IMR-90 (cell line): ENCODE data around the gene FOXL1. TPM values are rescaled to one million over a fixed set of nuclear protein-coding genes. Genes with fewer than 3 reads are reported as not detected.

Experiments used
- ATAC-seq: fragments of 200-7000 bp; cut with Tn5 transposase; 2 replicates; pipeline ENCODE4 v1.9.1; 2020; ENCODE audit warnings: low read depth, mild to moderate bottlenecking, moderate library complexity
- BruUV-seq: library from RNA; stranded (reverse); fragments of 400-500 nt; replicated peaks from 2 replicates; lab custom pipeline; 2021; lab: Mats Ljungman, UMichigan
- CTCF ChIA-PET: fragments of 300-600 bp; formaldehyde crosslinking; extraction: SDS; loops from one replicate; lab custom pipeline; 2021; ENCODE audit warnings: antibody characterized with exemption; lab: Yijun Ruan, JAX
- POLR2A ChIA-PET: fragments of 300-600 bp; sonication (Branson Sonifier 250); formaldehyde crosslinking; loops from one replicate; lab custom pipeline; 2022; ENCODE audit warnings: antibody characterized with exemption; ENCODE audit not compliant: unreplicated experiment; lab: Charles Lee
- DNase-seq: peaks from one replicate; pipeline ENCODE4 v3.0.0; 2013
- H2AFZ ChIP-seq: replicated peaks from 2 replicates; pipeline ENCODE3; 2013; ENCODE audit warnings: low read length, mild to moderate bottlenecking; ENCODE audit not compliant: poor library complexity
- H2AK5ac ChIP-seq: 2 replicates; pipeline ENCODE4 v1.6.1; 2013; ENCODE audit warnings: low read depth, low read length, inconsistent platforms
- H2AK9ac ChIP-seq: replicated peaks from 2 replicates; pipeline ENCODE3; 2013; ENCODE audit warnings: mild to moderate bottlenecking, low read depth, low read length, moderate library complexity; ENCODE audit not compliant: poor library complexity
- H2BK120ac ChIP-seq: 2 replicates; pipeline ENCODE4 v1.6.1; 2013; ENCODE audit warnings: low read depth, low read length, inconsistent platforms
- H2BK15ac ChIP-seq: 3 replicates; pipeline ENCODE4 v1.6.1; 2013; ENCODE audit warnings: low read depth, low read length, inconsistent platforms
- H2BK20ac ChIP-seq: 2 replicates; pipeline ENCODE4 v1.6.1; 2013; ENCODE audit warnings: low read depth, mild to moderate bottlenecking, inconsistent platforms, low read length, moderate library complexity
- H2BK5ac ChIP-seq: 2 replicates; pipeline ENCODE4 v1.6.1; 2013; ENCODE audit warnings: mild to moderate bottlenecking, low read depth, low read length, inconsistent platforms; ENCODE audit not compliant: poor library complexity, severe bottlenecking
- H3K14ac ChIP-seq: replicated peaks from 2 replicates; pipeline ENCODE4 v1.6.1; 2013; ENCODE audit warnings: low read depth, low read length, inconsistent platforms
- H3K18ac ChIP-seq: 2 replicates; pipeline ENCODE4 v1.6.1; 2013; ENCODE audit warnings: low read depth, low read length, control low read depth
- H3K23ac ChIP-seq: 2 replicates; pipeline ENCODE4 v1.6.1; 2013; ENCODE audit warnings: low read depth, low read length, inconsistent platforms
- H3K27ac ChIP-seq: 2 replicates; pipeline ENCODE4 v1.5.1; 2013; ENCODE audit warnings: mild to moderate bottlenecking, control low read depth, low read length; ENCODE audit not compliant: insufficient read depth
- H3K27me3 ChIP-seq: 2 replicates; pipeline ENCODE4 v1.6.1; 2013; ENCODE audit warnings: low read length; ENCODE audit not compliant: control insufficient read depth, insufficient read depth
- H3K36me3 ChIP-seq: 2 replicates; pipeline ENCODE4 v1.6.1; 2013; ENCODE audit warnings: low read length, mixed read lengths; ENCODE audit not compliant: control insufficient read depth, insufficient read depth
- H3K4ac ChIP-seq: 2 replicates; pipeline ENCODE4 v1.6.1; 2013; ENCODE audit warnings: low read depth, low read length, inconsistent platforms
- H3K4me1 ChIP-seq: 2 replicates; pipeline ENCODE4 v1.6.1; 2013; ENCODE audit warnings: low read length, mixed read lengths; ENCODE audit not compliant: control insufficient read depth, insufficient read depth
- H3K4me2 ChIP-seq: 2 replicates; pipeline ENCODE4 v1.6.1; 2013; ENCODE audit warnings: low read depth, mild to moderate bottlenecking, control low read depth, low read length, moderate library complexity
- H3K4me3 ChIP-seq: 2 replicates; pipeline ENCODE4 v1.5.1; 2013; ENCODE audit warnings: low read depth, mild to moderate bottlenecking, control low read depth, low read length, moderate library complexity; ENCODE audit not compliant: insufficient read depth
- H3K56ac ChIP-seq: 2 replicates; pipeline ENCODE4 v1.6.1; 2013; ENCODE audit warnings: low read length, inconsistent platforms; ENCODE audit not compliant: insufficient read depth; ENCODE audit errors: extremely low read depth
- H3K79me1 ChIP-seq, 2 experiments: 2 replicates each; pipeline ENCODE4 v1.6.1; 2013; ENCODE audit warnings: low read length in 2 of 2, inconsistent platforms in 1 of 2, low read depth in 1 of 2
- H3K9ac ChIP-seq: 2 replicates; pipeline ENCODE4 v1.6.1; 2013; ENCODE audit warnings: low read depth, low read length, control low read depth
- H3K9me1 ChIP-seq: 2 replicates; pipeline ENCODE4 v1.6.1; 2013; ENCODE audit warnings: low read length, inconsistent platforms; ENCODE audit not compliant: insufficient read depth
- H3K9me3 ChIP-seq: 2 replicates; pipeline ENCODE4 v1.6.1; 2013; ENCODE audit warnings: low read length; ENCODE audit not compliant: control insufficient read depth, insufficient read depth
- H4K20me1 ChIP-seq: 2 replicates; pipeline ENCODE4 v1.6.1; 2013; ENCODE audit warnings: low read length, inconsistent platforms; ENCODE audit not compliant: insufficient read depth
- H4K5ac ChIP-seq: 2 replicates; pipeline ENCODE4 v1.6.1; 2013; ENCODE audit warnings: mild to moderate bottlenecking, low read depth, low read length, control low read depth
- H4K8ac ChIP-seq, 2 experiments: 2 replicates each; pipeline ENCODE4 v1.6.1; 2013; ENCODE audit warnings: low read depth in 2 of 2, low read length in 2 of 2, control low read depth in 1 of 2, inconsistent platforms in 1 of 2
- H4K91ac ChIP-seq: 2 replicates; pipeline ENCODE4 v1.6.1; 2013; ENCODE audit warnings: low read depth, low read length, inconsistent platforms; ENCODE audit not compliant: insufficient read depth
- BHLHE40 ChIP-seq: fragments of 150-350 bp; IDR thresholded peaks from 2 replicates; pipeline ENCODE4 v1.6.1; 2016; ENCODE audit warnings: mild to moderate bottlenecking, low read depth, low read length
- CEBPB ChIP-seq: IDR thresholded peaks from 2 replicates; pipeline ENCODE4 v1.6.1; 2012; ENCODE audit warnings: low read depth, low read length, improper control_type of control experiment
- CHD1 ChIP-seq: IDR thresholded peaks from 2 replicates; pipeline ENCODE4 v1.6.1; 2012; ENCODE audit warnings: low read depth, low read length, improper control_type of control experiment
- CTCF ChIP-seq: conservative IDR thresholded peaks from 2 replicates; pipeline ENCODE4 v1.5.1; 2012; ENCODE audit warnings: mild to moderate bottlenecking, low read depth, low read length, improper control_type of control experiment
- ELK1 ChIP-seq: fragments of 150-350 bp; IDR thresholded peaks from 2 replicates; pipeline ENCODE4 v1.6.1; 2016; ENCODE audit warnings: low read depth, mild to moderate bottlenecking, low read length, moderate library complexity, borderline replicate concordance
- FOS ChIP-seq: fragments of 150-350 bp; IDR thresholded peaks from 2 replicates; pipeline ENCODE4 v1.6.1; 2016; ENCODE audit warnings: low read depth, low read length
- MAFK ChIP-seq: IDR thresholded peaks from 2 replicates; pipeline ENCODE4 v1.6.1; 2012; ENCODE audit warnings: low read depth, low read length, improper control_type of control experiment
- MAZ ChIP-seq: IDR thresholded peaks from 2 replicates; pipeline ENCODE4 v1.6.1; 2012; ENCODE audit warnings: low read depth, mild to moderate bottlenecking, low read length, improper control_type of control experiment, moderate library complexity, borderline replicate concordance
- MXI1 ChIP-seq: IDR thresholded peaks from 2 replicates; pipeline ENCODE4 v1.6.1; 2012; ENCODE audit warnings: low read depth, mild to moderate bottlenecking, low read length, moderate library complexity, borderline replicate concordance
- NFE2L2 ChIP-seq: fragments of 150-350 bp; IDR thresholded peaks from 2 replicates; pipeline ENCODE4 v1.6.1; 2016; ENCODE audit warnings: low read depth, mild to moderate bottlenecking, low read length
- POLR2A ChIP-seq: IDR thresholded peaks from 2 replicates; pipeline ENCODE4 v1.6.1; 2012; ENCODE audit warnings: mild to moderate bottlenecking, low read depth, low read length
- RAD21 ChIP-seq: IDR thresholded peaks from 2 replicates; pipeline ENCODE4 v1.6.1; 2012; ENCODE audit warnings: low read length, improper control_type of control experiment
- RFX5 ChIP-seq: IDR thresholded peaks from 2 replicates; pipeline ENCODE4 v1.8.0; 2012; ENCODE audit warnings: low read depth, mild to moderate bottlenecking, low read length, moderate library complexity
- SMC3 ChIP-seq: fragments of 150-350 bp; IDR thresholded peaks from 2 replicates; pipeline ENCODE4 v1.6.1; 2016; ENCODE audit warnings: low read depth, mild to moderate bottlenecking, antibody characterized with exemption, low read length, moderate library complexity
- USF2 ChIP-seq: fragments of 150-350 bp; IDR thresholded peaks from 2 replicates; pipeline ENCODE4 v1.6.1; 2017; ENCODE audit warnings: mild to moderate bottlenecking, antibody characterized with exemption, low read length, low read depth
- WGBS, 2 experiments: methylation state at CpG; one replicate each; pipeline versions ENCODE4 v1.1.5 to v1.1.7; 2013; ENCODE audit warnings: missing lambda C conversion rate in 2 of 2; ENCODE audit not compliant: insufficient read length in 1 of 2; ENCODE audit errors: extremely low coverage in 2 of 2; 5-methylcytosine and 5-hydroxymethylcytosine counted together
- dilution Hi-C: fragments of 300-500 bp; cut with HindIII; formaldehyde crosslinking; loops from one replicate; pipeline ENCODE4 v1.14.3; 2018; ENCODE audit warnings: low sequenced_read_pairs; ENCODE audit not compliant: unreplicated experiment
- in situ Hi-C: fragments of 300-500 bp; cut with MboI; formaldehyde crosslinking; loops from 3 replicates; pipeline ENCODE4 v1.14.3; 2019; ENCODE audit warnings: low sequenced_read_pairs, inconsistent platforms, mixed read lengths
- intact Hi-C: fragments of 100-400 bp; cut with micrococcal nuclease; formaldehyde crosslinking; loops from 2 replicates; pipeline ENCODE4 v1.10.0; 2022
- polyA plus RNA-seq, 3 experiments: library from polyadenylated mRNA; depleted of rRNA; stranded (reverse); fragments of >200 nt; gene quantifications; 2 replicates each; pipeline ENCODE4 v1.2.3, GENCODE V29; 2012; ENCODE audit warnings: low replicate concordance in 1 of 3
- total RNA-seq: library from RNA; depleted of rRNA; stranded (reverse); fragments of >200 nt; gene quantifications from 2 replicates; pipeline ENCODE4 v1.2.3, GENCODE V29; 2012

The FOXL1 gene
- total and polyA plus RNA-seq, 2 of the 4 experiments (the other 2 are of a cell fraction) = 15.2 to 25.8 TPM

GRCh38 chr16:86533767-86534351 is 44.5 kb upstream of the FOXL1 start:
- dilution Hi-C loops = no loop called here
- H2AFZ ChIP-seq = no peak overlapping the region
- DNase-seq = no peak

More at GRCh38 chr16:86533767-86534351, 44.5 kb upstream of the FOXL1 start:
- Histone ChIP-seq H3K23ac (no peak overlapping the region), H3K27ac (no peak overlapping the region), H3K9me1 (no peaks in the 10 kb centered on the region), H3K9ac (no peak overlapping the region), H3K9me3 (no peaks in the 10 kb centered on the region), H3K4me2 (no peak overlapping the region), H2AK5ac (no peak overlapping the region), H3K4me3 (no peak overlapping the region), H3K18ac (no peak overlapping the region), H3K36me3 (peaks cover 20% of the 10 kb centered on the region), H3K56ac (no peak overlapping the region), H2BK15ac (no peak overlapping the region), H2BK120ac (no peak overlapping the region), H4K91ac (no peak overlapping the region), H4K8ac (no peak overlapping the region), H4K20me1 (no peaks in the 10 kb centered on the region), H3K27me3 (no peaks in the 10 kb centered on the region), H2BK20ac (no peak overlapping the region), H3K4ac (no peak overlapping the region), H2AK9ac (no peak overlapping the region), H3K79me1 (no peaks in the 10 kb centered on the region), H3K4me1 (no peaks in the 10 kb centered on the region), H4K5ac (no peak overlapping the region), H3K14ac (no peak overlapping the region), H2BK5ac (no peak overlapping the region)
- in situ Hi-C loops (no loop called here), intact Hi-C loops (no loop called here)
- WGBS, 2 experiments = 87% methylated on average over 3 of the region's 8 CpGs; no CpG with 5 or more reads in 1 of the 2 experiments
- ChIA-PET POLR2A (interaction anchor here (0.5 kb wide), 1 partner anchor 529 kb away, joined by 3 read pairs; no protein-coding TSS in a partner anchor), CTCF (no interaction called here)
- ATAC-seq = no peak
- BruUV-seq = no TSS peak
- TF ChIP-seq MAFK = no peak
- TF ChIP-seq SMC3 = no peak
- TF ChIP-seq RFX5 = no peak
- TF ChIP-seq POLR2A = no peak
- no peak for TF ChIP-seq MXI1
- TF ChIP-seq FOS = no peak
- TF ChIP-seq MAZ = no peak
- TF ChIP-seq USF2 = no peak
- TF ChIP-seq BHLHE40 = no peak
- TF ChIP-seq NFE2L2 = no peak
- no peak for TF ChIP-seq RAD21
- no peak for TF ChIP-seq CHD1
- TF ChIP-seq ELK1 = no peak
- TF ChIP-seq CEBPB = no peak
- TF ChIP-seq CTCF = no peak
